Measurements from ENCODE around the gene RPS6KB2. TPM values are rescaled to one million over a fixed set of nuclear protein-coding genes. Genes with fewer than 3 reads are reported as not detected.
A peak's percentile ranks its signal among the peaks of the same experiment; 100 is the strongest.

Gene RPS6KB2
- polyA plus RNA-seq, 1 donor from 2014 or later: 92.8 TPM

- Histone ChIP-seq H3K4me2 (ENCODE audit: low read length) (peak overlapping the region; percentile 86), H3K4me3 (ENCODE audit: low read length) (peak overlapping the region; percentile 82), H3K9me2 (ENCODE audit: insufficient read depth, low read length) (no peaks in the 10 kb centered on the region), H3K27ac (ENCODE audit: low read length) (peak overlapping the region; percentile 56), H3K9ac (ENCODE audit: low read length) (peak overlapping the region; percentile 80), H2AFZ (ENCODE audit: low read depth, low read length) (peak overlapping the region; percentile 14), H3F3A (ENCODE audit: insufficient read depth, low read length, poor library complexity, severe bottlenecking) (no peaks in the 10 kb centered on the region), H3K79me2 (replicated peaks; ENCODE audit: insufficient read depth, low read length) (no peaks in the 10 kb centered on the region), H4K20me1 (ENCODE audit: insufficient read depth) (no peaks in the 10 kb centered on the region), H3K36me3 (ENCODE audit: insufficient read depth, low read length) (no peaks in the 10 kb centered on the region), H3K27me3 (ENCODE audit: insufficient read depth, low read depth, low read length) (no peaks in the 10 kb centered on the region), H3K9me3 (ENCODE audit: low read length) (no peaks in the 10 kb centered on the region)
- TF ChIP-seq POLR2AphosphoS5 (IDR thresholded peaks at IDR 0.05): no peak
- TF ChIP-seq EP300 (conservative IDR thresholded peaks at IDR 0.05; ENCODE audit: poor library complexity, severe bottlenecking): no peak
- no peak for TF ChIP-seq REST (IDR thresholded peaks at IDR 0.05; ENCODE audit: borderline replicate concordance)
- no peak for TF ChIP-seq TAF1 (IDR thresholded peaks at IDR 0.05; ENCODE audit: low read depth)
- no peak for TF ChIP-seq CTCF (IDR thresholded peaks at IDR 0.05; ENCODE audit: poor library complexity, severe bottlenecking)
- TF ChIP-seq SMC3 (conservative IDR thresholded peaks at IDR 0.05; ENCODE audit: poor library complexity): no peak
- TF ChIP-seq MXI1 (conservative IDR thresholded peaks at IDR 0.05; ENCODE audit: poor library complexity, severe bottlenecking): no peak
- no peak for TF ChIP-seq EZH2 (IDR thresholded peaks at IDR 0.05; ENCODE audit: borderline replicate concordance, insufficient read depth, low read length, poor library complexity, severe bottlenecking)
- TF ChIP-seq RAD21 (conservative IDR thresholded peaks at IDR 0.05): no peak
These were observed 14.5 kb downstream of the RPS6KB2 start for GRCh38 chr11:67442504-67443404.

- TF ChIP-seq EP300 (conservative IDR thresholded peaks at IDR 0.05; ENCODE audit: poor library complexity, severe bottlenecking): no peak
- no peak for TF ChIP-seq POLR2AphosphoS5 (IDR thresholded peaks at IDR 0.05)
- TF ChIP-seq EZH2 (IDR thresholded peaks at IDR 0.05; ENCODE audit: borderline replicate concordance, insufficient read depth, low read length, poor library complexity, severe bottlenecking): no peak
- no peak for TF ChIP-seq RAD21 (conservative IDR thresholded peaks at IDR 0.05)
- TF ChIP-seq CTCF (IDR thresholded peaks at IDR 0.05; ENCODE audit: poor library complexity, severe bottlenecking): no peak
- TF ChIP-seq TAF1 (IDR thresholded peaks at IDR 0.05; ENCODE audit: low read depth): no peak
- TF ChIP-seq REST (IDR thresholded peaks at IDR 0.05; ENCODE audit: borderline replicate concordance): no peak
- TF ChIP-seq MXI1 (conservative IDR thresholded peaks at IDR 0.05; ENCODE audit: poor library complexity, severe bottlenecking): no peak
- no peak for TF ChIP-seq SMC3 (conservative IDR thresholded peaks at IDR 0.05; ENCODE audit: poor library complexity)
- Histone ChIP-seq H4K20me1 (ENCODE audit: insufficient read depth) (no peaks in the 10 kb centered on the region), H2AFZ (ENCODE audit: low read depth, low read length) (no peak overlapping the region), H3K27ac (ENCODE audit: low read length) (no peak overlapping the region), H3F3A (ENCODE audit: insufficient read depth, low read length, poor library complexity, severe bottlenecking) (no peaks in the 10 kb centered on the region), H3K27me3 (ENCODE audit: insufficient read depth, low read depth, low read length) (no peaks in the 10 kb centered on the region), H3K36me3 (ENCODE audit: insufficient read depth, low read length) (no peaks in the 10 kb centered on the region), H3K9me3 (ENCODE audit: low read length) (no peaks in the 10 kb centered on the region), H3K4me2 (ENCODE audit: low read length) (no peak overlapping the region), H3K79me2 (replicated peaks; ENCODE audit: insufficient read depth, low read length) (no peaks in the 10 kb centered on the region), H3K9me2 (ENCODE audit: insufficient read depth, low read length) (no peaks in the 10 kb centered on the region), H3K4me3 (ENCODE audit: low read length) (no peak overlapping the region), H3K9ac (ENCODE audit: low read length) (no peak overlapping the region)
These were observed 17.2 kb downstream of the RPS6KB2 start for GRCh38 chr11:67445515-67445914.
